Brain pericyte (primary cell): ENCODE measurements around the gene KRTAP12-2.
"Not testable (repeated sequence)": the region's sequence is repeated elsewhere in the genome, so short reads cannot be mapped to it uniquely, and the experiment has no call there.

Experiments
- DNase-seq: peaks from one replicate; pipeline ENCODE4 v3.0.0-alpha.2; 2012; ENCODE audit warnings: low read depth, low spot score

The KRTAP12-2 gene

DNA sequence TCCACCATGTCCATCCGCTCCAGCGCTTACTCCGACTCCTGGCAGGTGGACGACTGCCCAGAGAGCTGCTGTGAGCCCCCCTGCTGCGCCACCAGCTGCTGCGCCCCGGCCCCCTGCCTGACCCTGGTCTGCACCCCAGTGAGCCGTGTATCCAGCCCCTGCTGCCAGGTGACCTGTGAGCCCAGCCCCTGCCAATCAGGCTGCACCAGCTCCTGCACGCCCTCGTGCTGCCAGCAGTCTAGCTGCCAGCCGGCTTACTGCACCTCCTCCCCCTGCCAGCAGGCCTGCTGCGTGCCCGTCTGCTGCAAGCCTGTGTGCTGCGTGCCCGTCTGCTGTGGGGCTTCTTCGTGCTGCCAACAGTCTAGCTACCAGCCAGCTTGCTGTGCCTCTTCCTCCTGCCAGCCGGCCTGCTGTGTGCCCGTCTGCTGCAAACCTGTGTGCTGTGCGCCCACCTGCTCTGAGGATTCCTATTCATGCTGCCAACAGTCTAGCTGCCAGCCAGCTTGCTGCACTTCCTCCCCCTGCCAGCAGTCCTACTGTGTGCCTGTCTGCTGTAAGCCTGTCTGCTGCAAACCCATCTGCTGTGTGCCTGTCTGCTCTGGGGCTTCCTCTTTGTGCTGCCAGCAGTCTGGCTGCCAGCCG lies 39.4 kb downstream of the KRTAP12-2 start:
- DNase-seq, result not testable (repeated sequence)

DNA sequence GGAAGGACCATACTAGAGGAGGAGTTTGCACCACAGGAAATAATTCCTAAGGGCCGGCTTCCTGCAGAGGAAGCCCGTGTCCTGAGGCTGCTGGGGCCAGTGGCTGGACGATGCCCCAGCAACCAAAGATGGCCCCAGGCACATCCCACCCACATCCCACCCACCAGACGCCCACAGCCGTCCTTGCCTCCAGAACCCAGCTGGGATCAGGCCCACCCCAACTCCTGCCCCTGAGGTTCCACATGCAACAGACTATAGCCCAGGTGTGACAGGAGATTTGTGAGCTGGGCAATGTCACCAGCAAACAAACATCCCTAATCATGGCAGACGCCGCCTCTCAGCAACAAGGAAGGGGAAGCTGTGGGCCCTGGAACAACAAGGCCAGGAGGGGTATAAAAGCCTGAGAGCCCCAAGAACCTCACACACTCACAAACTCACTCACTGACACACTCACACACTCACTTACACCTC lies 40.0 kb downstream of the KRTAP12-2 start, which contains the start of gene KRTAP10-9:
KRTAP10-9 (plus strand) TSS at position 421 of the 471 bp plus-strand sequence. CDS start 79 bp downstream, outside the sequence.
- no peak for DNase-seq

DNA sequence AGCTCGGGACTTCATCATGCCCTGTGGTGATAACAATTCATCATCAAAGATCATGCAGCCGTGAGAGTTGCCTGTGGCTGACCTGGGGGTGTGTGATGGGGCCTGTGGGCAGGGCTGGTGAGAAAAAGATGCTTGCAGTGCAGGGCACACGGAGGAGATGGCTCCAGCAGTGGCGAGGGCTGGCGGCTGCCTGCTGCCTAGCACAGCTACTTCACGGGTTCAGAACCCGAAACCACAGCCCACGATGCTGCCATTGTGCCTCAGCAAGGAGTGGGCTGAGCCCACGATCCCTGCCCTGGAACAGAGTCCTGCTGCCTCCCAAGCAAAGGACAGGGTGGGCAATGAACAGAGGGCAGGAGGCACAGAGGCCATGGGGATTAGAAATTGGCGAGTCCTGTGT lies 40.5 kb downstream of the KRTAP12-2 start:
- no peak for DNase-seq

DNA sequence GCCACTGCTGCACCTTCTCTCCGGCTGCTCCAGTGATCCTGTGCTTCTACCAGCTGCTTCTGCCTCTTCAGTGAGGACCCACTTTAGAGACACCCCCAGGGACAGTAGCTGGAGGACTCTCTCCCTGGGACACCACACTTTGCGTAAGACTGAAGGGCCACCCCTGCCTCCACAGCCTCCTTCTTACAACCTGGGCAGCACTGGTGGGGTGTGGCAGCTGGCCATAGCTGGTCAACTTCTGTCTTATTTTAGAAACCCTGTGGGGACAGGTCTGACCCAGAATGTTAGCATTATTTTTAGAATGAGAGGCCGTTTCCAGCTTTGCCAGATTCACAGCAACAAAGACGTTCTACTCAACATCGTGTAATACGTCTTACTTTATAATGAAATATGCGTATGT lies 41.0 kb downstream of the KRTAP12-2 start:
- DNase-seq, result no peak

DNA sequence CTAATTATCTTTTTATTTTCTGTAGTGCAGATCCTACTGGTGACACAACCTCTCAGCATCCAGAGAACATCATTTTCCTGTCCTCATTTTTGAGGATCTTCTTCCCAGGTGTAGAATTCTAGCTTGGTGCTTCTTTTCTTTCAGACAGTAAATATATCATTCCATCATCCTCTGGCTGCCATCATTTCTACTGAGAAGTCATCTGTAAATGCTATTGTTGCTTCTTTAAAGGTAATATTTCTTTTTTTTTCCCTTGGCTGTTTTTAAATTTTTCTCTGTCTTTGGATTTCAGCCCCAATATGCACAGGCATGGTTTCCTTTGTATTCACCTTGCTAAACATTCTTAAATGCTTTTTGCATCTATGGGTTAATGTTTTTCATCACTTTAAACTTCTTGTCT lies 43.2 kb downstream of the KRTAP12-2 start:
- DNase-seq, result no peak

DNA sequence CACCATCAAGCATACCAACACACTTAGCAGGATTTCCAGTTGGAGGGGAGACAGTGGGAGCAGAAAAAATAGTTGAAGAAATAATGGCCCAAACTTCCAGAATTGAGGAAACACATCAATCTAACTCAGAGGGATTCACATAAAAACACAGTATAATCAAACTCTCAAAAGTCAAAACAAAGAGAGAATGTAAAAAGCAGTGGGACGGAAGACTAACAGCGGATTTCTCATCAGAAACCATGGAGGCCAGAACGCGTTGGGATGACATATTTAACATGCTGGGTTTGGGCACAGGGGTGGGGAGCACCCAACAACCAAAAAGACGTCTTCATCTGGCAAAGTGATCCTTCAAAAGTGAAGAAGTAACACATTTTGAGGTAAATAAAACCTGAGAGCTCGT lies 46.8 kb downstream of the KRTAP12-2 start:
- no peak for DNase-seq

- no peak for DNase-seq
Observed at GRCh38 chr21:44618909-44619308, 47.8 kb downstream of the KRTAP12-2 start.

GRCh38 chr21:44618504-44618903 lies 48.2 kb downstream of the KRTAP12-2 start:
- no peak for DNase-seq

GRCh38 chr21:44617071-44617501 lies 49.6 kb downstream of the KRTAP12-2 start:
- DNase-seq, result no peak

DNA sequence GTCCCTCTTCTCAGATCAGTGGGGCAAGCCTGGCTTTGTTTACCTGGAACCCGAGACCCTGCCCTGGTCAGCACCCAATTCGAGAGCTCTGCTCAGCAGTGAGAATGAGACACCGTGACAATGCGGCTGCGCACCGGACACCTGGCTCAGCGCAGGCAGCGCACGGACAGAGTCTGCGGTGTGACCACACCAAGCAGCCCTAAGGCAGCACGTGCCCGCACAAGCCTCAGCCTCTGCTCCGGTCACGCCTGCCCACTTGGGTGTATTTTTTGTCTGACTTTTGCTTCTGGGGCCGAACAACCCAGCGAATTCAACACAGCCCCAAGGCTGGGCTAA lies 50.2 kb downstream of the KRTAP12-2 start:
- no peak for DNase-seq
